ENCODE data around the gene APBA3.

APBA3 gene

DNA sequence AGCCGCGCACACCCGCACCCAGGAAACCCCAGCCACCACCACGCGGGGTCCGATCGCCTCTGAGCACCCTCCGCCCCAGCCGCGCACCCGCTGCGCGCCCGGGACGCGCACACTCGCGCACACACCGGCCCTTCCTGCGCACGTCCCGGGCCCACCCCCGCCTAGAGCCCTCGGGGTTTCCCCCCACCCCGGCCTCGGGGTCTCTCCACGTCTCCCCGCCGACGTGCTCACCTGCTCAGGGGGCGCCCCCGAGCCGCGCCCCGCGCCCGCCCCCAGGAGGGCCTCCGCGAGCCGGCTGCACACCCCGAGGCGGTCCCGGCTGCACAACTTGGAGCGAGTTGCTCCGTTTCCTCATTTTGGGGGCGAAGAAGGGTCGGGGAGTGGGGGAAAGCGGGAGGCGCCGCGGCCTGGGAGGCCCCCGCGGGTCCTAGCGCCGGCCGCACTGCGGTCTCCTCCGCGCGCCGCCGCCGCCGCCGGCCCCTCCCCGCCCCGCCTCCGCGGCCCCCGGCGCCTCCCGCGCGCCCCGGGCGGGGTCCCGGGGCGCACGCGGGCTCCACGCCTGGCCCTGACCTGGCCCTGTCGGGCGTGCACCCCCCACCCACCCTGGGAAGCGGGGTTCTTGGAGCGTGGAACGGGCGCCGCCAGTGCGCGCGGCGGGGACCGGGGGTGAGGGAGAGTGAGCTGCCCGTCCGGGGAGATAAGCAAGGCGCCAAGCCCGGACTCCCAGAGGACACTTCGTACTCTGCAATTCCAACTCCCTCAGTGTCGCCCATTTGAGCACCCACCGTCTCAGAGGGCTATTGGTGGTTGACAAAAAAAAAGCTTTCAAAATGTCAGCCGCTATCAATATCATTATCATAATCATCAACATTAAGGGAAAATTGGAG lies 24.7 kb upstream of the APBA3 start, which contains the start of gene MATK:
TSS of gene MATK (minus strand) at position 444 of the 887 bp plus-strand sequence. CDS start 1,246 bp downstream, outside the sequence.
- DNase-seq: no peak

DNA sequence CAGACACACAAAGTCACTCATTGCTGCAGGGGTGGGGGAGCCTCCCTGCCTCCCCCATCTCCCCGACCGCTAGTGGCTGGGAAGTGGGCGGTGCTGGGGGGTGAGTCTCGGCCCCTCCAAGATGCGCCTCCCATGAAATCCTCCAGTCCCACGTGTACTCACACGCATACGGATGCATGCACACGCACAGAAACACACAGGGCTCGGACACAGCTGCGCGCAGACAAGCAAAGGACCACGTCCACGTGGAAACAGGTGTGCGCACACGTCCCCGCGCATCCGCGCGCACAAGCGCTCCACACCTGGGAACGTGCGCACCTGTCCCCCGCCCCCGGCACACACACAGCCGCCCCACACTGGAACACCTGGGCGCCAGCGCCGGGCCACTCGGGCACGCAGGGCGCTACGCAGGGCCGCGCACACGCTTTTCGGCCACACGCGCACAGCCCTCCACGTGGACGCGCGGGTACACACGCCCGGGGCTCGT lies 24.0 kb upstream of the APBA3 start:
- no peak for DNase-seq

DNA sequence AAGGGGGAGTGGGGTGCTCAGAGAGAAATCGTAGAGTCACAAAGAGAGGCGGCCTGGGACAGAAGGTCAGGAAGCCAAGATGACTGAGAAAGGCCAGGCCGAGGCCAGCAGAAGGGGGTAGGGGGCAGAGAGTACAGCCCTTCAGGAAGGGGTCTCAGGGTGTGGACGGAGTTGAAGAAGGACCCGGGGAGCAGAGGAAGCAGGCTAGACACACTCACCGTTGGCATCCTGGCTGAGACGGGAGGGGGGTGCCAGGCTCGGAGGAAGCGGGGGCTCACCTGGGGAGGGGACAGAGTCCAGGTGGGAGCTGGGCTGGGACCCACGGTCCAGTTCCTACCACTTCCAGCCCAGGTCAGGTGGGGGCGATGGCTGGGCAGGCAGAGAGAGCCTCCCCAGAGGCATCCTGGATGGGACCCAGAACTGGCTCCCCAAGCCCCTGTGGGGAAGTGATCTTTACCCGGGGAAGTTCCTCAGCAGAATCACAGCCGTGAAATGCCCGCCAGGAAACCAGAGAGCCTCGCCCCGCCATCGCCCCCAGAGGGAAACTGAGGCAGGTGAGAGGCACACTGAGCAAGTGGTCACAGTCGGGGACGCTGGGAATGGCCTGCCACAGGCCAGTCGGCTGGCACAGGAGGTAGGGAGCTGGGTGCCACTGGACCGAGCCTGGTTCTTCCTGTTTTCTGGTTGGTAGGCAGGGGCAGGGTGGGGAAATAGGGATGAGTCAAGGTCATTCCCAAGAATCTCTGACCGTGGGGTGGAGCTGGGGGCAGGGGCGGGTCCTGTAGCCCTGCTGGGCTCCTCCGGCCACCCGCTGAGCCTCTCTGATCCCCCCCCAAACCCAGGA lies 23.3 kb upstream of the APBA3 start:
- DNase-seq: no peak

DNA sequence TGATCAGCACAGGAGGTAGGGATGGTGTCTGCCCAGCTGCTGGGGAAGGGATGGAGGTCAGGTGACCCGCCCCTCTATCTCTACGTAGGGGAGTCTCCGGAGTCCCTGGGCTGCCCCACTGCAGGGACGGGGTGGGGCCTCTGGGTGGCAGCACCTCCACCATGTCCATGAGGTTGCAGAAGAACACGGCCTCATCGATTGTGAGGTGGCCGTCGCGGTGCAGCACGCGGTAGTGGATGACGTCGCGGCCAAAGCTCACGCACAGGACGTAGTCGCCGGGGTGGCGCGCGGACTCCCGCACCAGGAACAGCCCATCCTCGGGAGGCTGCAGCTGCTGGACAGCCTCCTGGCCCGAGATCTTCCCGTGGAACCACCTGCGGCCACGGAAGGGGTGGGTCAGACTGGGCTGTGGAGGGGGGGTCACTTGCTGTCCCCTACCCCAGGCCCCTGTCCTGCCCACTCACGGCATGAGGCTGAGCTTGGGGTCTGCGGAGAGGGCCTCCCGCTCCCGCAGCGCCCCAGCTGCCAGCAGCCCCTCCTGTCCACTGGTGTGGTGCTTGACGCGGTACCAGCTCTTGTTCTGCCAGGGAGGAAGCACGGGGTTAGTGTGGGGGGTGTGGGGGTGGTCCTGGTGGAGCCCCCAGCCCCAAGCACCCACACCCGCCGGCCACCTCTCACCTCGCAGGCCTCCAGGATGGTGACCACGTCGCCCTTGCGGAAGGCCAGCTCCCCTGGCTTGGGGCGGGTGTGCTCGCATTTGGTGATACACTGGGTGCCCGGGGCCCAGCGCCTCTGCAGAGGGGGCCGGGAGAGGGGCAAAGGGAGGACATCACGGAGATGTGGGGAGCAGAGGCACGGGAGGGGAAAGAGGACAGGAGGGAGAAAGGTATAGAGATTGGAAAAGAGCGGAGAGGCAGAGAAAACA lies 22.4 kb upstream of the APBA3 start:
- DNase-seq: no peak

DNA sequence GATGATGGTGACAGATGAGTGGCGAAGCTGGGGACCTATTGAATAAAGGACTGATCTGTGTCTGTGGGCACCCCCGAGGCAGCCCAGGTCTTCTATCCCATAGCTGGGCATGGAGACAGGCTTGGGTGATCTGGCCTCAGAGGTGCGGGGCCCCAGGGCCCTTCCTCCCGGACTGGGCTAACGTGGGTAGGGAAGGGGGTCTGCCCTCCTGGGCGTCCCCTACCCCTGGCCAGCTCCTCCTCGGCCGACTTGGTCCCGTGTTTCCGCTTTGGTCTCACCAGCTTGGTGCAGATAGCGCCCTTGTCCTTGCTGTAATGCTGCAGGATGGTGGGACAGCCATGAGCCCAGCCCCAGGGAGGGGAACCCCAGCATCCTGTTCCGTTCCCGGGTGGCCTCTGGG lies 21.4 kb upstream of the APBA3 start:
- DNase-seq: no peak

DNA sequence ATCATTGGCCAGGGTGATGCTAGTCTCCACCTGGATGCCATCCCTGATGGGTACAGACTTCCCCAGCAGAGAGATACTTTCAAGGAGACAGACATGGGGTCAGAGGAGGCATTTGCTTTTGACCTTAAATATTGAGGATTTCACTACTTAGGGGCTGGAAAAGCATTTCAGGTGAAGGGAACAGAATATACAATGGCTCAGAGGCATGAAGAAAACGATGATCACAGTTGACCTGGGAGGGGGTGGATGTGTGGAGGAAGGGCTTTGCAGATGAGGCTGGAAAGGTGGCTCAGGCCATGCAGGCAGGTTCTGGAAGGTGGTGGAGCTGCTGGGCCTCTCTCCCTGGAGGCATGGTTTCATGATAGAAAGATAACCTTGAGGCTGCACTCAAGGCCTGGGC lies 20.8 kb upstream of the APBA3 start:
- DNase-seq: no peak

DNA sequence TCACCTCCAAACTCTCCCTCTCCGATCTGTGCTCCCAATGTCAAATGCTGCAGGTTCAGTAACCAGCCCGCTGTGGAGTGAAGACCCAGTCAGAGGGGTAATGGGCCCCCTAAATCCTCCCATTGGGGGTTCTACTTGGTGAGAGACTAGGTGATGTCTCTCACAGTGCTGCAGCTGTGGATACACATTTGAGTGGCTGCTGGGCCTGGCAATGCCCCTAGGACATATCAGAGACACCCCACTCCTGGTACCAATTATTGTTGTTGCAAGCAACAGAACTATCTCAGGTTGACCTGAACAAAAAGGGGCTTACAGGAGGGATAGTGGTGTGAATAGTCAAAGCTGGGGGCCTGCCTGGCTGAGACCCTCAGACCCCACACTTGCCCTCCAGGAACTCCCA lies 20.1 kb upstream of the APBA3 start:
- no peak for DNase-seq

DNA sequence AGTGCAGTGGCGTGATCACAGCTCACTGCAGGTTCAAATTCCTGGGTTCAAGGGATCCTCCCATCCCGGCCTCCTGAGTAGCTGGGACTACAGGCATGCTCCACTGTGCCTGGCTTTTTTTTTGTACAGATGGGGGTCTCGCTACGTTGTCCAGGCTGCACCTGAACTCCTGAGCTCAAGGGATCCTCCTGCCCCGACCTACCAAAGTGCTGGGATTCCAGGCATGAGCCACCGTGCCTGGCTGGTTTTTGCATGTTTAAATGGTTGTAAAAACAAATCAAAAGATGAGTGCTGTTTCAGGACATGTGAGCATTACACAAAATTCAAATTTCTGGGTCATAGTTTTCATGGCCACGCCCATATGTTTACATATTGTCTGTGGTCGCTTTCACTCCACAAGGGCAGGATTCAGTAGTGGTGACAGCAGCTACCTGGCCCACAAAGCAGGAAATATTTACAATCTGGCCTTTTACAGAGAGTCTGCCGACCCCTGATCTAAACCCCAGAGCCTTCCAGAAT lies 19.4 kb upstream of the APBA3 start:
- no peak for DNase-seq

DNA sequence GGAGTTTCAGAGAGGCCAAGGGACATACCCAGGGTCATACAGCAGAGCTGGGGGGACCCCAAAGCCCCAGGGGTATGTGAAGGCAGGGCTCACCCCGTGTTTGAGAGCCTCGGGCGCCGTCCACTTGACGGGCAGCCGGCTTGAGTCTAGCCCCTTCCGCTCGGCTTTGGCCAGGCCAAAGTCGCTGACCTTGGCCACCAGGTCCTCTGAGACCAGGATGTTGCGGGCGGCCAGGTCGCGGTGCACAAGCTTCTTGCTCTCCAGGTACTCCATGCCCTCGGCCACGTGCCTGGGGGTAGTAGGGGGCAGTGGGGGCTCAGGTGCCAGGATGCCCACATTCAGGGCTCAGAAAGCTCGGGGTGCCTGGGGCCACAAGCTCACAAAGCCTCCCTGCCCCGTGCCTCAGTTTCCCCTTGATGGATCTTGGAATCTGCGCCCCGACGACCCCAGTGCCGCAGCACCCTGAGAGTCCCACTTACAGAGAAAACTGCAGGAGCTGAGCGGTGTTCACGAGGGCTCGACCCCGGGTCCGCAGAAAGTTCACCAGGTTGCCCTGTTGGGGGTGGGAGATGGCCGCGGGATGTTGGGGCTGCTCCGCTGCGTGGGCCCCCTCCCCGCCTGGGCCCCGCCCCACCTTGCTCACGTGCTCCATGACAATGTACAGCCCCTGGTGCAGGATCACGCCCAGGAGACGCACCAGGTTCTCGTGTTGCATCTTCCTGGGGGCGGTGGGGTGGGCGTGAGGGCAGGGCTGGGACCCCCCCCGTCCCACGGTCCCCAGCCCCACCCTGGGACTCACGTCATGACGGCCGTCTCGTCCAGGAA lies 17.6 kb upstream of the APBA3 start:
- no peak for DNase-seq

DNA sequence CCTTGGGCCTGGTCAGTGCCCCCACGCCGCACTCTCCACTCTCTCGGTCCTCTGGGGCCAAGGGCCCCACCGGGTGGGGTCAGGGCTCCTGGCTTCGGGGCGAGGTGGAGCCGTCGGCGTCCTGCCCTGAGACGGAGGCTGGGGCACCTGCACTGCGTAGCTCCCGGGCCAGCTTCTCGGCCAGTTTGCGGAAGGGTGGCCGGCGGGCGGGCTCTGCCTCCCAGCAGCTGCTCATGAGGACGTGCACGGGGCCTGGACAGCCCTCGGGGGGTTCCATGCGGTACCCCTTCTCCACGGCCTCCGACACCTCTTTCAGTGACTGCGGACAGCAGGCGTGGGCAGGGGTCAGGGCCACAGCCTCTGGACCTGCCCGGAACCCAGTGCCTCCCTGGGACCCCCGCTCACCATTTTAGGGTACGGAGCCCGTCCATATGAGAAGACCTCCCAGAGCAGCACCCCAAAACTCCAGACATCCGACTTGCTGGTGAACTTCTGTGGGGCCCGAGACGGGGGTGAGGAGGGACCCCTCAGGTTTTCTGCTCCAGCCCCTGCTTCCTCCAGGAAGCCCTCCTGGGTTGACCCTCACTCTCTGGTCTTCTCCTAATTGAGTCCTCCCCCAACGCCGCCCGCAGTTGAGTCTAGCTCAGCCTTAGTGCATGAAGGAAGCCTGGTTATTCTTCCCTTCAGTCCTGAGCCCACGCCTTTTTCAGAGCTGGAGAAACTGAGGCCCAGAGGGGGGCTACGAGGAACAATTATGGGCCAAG lies 16.8 kb upstream of the APBA3 start:
- no peak for DNase-seq

DNA sequence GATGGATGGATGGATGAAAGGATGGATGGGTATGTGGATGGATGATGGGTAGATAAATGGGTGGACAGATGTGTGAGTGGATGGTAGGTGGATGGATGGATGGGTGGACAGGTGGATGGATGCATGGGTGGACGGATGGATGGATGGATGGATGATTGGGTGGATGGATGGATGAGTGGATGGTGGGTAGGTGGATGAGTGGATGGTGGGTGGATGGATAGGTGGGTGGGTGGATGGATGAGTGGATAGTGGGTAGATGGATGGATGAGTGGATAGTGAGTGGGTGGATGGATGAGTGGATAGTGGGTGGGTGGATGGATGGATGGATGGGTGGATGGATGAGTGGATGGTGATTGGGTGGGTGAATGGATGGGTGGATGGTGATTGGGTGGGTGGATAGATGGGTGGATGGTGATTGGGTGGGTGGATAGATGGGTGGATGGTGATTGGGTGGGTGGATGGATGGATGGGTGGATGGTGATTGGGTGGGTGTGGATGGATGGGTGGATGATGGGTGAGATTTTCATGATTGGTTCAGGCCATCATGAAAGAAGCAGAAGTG lies 15.1 kb upstream of the APBA3 start:
- no peak for DNase-seq

DNA sequence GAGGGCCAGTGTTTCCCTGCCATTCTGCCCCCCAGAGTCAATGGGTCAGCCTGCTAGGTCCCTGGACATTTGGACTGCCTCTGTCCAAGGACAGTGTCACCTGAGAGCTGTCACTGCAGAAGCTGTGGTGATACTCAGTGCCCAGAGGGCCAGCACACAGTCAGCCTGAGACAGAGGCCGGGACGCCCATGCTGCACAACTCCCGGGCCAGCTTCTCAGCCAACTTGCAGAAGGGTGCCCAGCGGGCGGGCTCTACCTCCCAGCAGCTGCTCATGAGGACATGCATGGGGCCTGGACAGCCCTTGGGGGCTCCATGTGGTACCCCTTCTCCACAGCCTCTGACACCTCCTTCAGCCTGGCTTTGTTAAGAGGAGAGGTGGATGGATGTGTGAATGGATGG lies 14.3 kb upstream of the APBA3 start:
- DNase-seq: no peak

DNA sequence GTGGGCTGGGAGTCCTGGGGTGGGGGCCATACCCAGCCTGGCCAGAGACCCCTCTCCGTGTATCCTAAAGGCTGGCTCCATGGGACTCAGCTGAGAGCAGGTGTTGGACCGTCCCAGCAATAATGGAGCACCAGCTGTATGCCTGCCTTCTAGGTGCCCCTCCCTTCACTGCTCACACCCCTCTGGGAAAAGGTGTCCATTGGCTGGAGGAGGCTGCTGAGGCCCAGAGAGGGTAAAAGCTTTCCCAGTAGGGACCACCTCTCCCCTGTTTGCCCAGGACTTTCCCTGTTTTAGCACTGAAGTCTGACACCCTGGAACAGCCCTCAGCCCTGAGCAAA lies 13.9 kb upstream of the APBA3 start:
- no peak for DNase-seq

DNA sequence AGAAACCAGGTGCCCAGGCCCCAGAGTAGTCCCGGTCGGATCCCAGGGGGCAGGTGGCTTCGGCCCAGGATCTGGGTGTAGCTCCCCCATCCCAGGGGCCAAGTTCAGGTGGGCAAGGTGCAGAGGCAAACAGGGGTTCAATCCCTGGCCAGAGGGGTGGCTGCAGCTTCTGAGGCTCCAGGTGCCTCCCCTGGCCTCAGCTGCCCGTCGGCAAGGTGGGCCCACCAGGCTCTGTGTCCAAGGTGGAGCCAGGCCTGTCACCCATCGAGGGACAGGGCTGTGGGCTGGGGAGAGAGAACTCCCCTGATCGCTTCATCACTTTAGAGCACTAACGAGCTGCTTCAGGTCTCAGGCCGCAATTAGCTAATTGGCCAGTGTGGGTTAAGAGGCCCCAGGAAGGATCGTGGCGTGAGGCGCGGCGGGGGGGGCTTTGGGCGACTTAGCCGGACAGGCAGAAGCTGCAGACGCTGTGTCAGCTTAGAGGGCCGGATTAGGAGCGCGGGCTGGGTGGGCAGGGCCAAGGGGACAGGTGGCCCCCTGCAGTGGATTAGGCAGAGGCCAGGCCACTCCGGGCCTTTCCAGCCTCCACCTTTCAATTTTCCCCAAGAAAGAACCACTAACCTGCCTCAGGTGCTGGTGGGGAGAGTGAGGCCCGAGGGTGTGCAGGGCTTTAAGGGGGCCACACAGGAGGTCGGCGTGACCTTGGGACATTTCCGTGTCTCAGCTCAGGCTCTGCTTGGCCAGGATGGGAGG lies 13.3 kb upstream of the APBA3 start:
- no peak for DNase-seq

DNA sequence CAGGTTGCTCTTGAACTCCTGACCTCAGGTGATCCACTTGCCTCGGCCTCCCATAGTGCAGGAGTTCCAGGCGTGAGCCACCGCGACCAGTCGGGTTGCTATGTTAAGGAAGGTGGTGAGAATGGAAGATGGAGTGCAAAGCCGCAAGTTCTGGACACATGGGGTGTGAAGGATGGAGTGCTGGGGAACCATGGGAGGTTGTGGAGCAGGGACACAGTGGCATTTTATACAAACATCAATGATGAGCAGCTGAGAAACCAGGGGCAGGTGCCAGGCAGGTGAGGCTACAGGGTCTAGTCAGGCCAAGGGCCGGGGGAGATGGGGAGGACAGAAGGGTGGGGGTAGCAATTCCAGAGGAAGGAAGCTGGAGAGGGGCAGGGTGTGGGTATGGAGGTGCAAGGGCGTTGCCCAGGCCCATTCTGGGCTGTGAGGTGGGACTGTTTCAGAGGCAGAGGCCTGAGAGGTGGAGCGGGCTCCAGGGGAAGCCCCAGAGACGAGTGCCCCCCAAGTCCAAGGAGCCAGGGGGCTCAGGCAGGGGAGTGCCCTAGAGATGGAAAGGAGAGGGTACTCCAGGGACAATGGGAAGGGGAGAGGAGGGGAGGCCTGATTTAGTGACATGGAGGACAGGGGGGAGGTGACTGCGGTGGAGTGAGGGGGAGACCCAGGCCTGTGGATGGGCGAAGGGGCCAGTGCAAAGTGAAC lies 12.5 kb upstream of the APBA3 start:
- no peak for DNase-seq

DNA sequence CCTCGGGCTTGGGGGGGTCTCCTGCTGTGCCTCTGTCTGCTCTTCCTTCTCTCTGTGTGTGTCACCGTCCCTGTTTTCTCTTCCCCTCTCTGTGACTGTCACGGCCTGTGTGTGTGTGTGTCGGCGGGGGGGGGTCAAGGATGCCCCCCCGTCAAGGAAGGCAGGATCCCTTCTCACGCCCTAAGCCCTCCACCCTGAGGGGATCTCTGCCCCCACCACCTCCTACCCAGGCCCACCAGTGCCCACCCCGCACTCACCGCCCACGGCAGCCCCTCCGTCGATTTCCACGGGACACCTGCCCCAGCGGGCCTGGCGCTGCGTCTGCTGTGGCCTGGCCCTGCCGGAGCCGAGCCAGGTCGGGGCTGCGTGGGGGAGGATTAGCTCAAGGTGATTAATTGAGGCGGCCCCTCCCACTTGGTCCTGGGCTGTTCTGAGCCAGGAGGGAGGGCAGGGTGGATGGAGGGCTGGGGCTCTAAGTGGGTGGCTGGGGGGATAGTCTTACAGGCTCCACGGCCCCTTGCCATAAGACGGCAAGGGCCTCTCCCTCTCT lies 10.5 kb upstream of the APBA3 start, which contains the start of gene RAX2:
TSS of gene RAX2 (minus strand) at position 323 of the 550 bp plus-strand sequence. CDS start 486 bp downstream, outside the sequence.
- DNase-seq: no peak

DNA sequence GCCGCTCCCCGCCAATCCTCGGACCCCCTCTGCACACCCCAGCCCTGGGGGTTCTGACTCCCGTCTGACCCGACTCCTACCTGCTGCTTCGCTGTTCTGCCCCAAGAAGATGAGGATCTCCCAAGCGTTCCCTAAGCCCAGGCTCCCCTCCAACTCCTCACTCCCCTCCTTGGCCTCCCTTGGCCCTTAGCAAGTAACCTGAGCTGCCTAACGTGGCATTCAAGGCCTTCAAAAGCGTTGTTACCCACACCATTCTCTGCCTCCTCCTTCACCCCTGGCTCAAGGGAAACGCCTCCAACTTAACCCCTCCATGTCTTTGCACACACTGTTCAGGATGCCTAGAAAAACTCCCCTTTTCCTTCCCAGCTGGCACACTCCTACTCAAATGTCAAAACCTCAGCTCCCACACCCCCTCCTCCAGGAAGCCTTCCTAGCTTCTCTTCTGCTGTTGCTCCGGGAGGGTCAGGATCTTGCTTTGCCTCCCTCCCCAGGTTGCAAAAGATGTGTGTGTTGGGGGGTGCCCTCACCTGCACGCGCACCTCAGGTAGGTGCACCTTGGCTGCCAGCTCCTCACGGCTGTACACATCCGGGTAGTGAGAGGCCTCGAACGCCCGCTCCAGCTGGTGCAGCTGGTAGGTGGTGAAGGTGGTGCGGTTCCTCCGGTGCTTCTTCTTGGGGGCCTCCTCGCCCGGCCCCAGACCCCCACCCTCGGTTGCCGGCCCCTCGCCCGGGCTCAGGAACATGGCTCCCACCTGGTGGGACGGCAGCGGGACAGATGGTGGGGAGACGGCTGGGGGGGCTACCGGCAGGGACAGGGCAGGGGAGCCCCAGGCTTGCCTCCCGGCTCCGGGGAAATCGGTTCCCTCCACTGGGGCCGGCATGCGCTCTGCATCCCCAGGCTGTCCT lies 9.8 kb upstream of the APBA3 start:
- DNase-seq: no peak
